GM23338 (cell line): ENCODE measurements around the gene BOK. TPM values are rescaled to one million over a fixed set of nuclear protein-coding genes. Genes with fewer than 3 reads are reported as not detected.

Experiments
- ATAC-seq: fragments of 200-7000 bp; cut with Tn5 transposase; 3 replicates; pipeline ENCODE4 v1.9.1; 2020
- DNase-seq: peaks from one replicate; pipeline ENCODE4 v3.0.0-alpha.2; 2015; ENCODE audit warnings: low spot score
- H2AFZ ChIP-seq: fragments of 200-600 bp; sonication (generic); 2 replicates; pipeline ENCODE4 v1.8.0; 2016; ENCODE audit warnings: antibody characterized with exemption, mild to moderate bottlenecking, moderate library complexity
- H3F3A ChIP-seq: fragments of 200-600 bp; sonication (generic); replicated peaks from 2 replicates; pipeline ENCODE4 v1.8.0; 2017; ENCODE audit warnings: antibody characterized with exemption, mixed run types, low read depth
- H3K27ac ChIP-seq: fragments of 200-600 bp; sonication (generic); 2 replicates; pipeline ENCODE4 v1.6.1; 2016; ENCODE audit warnings: low read depth
- H3K27me3 ChIP-seq: fragments of 200-600 bp; sonication (generic); 2 replicates; pipeline ENCODE4 v1.8.0; 2016; ENCODE audit warnings: mild to moderate bottlenecking, mixed run types, moderate library complexity; ENCODE audit not compliant: insufficient read depth
- H3K36me3 ChIP-seq: fragments of 200-600 bp; sonication (generic); 2 replicates; pipeline ENCODE4 v1.8.0; 2016; ENCODE audit warnings: mild to moderate bottlenecking; ENCODE audit not compliant: insufficient read depth
- H3K4me1 ChIP-seq: fragments of 200-600 bp; sonication (generic); 2 replicates; pipeline ENCODE4 v1.8.0; 2016; ENCODE audit warnings: mild to moderate bottlenecking, moderate library complexity; ENCODE audit not compliant: insufficient read depth
- H3K4me2 ChIP-seq: fragments of 200-600 bp; sonication (generic); 2 replicates; pipeline ENCODE4 v1.7.1; 2017; ENCODE audit warnings: mixed run types
- H3K4me3 ChIP-seq: fragments of 200-600 bp; sonication (generic); 2 replicates; pipeline ENCODE4 v1.6.1; 2016; ENCODE audit warnings: mixed run types
- H3K79me2 ChIP-seq: fragments of 200-600 bp; sonication (generic); replicated peaks from 2 replicates; pipeline ENCODE4 v1.8.0; 2017; ENCODE audit warnings: mild to moderate bottlenecking; ENCODE audit not compliant: insufficient read depth
- H3K9me2 ChIP-seq: fragments of 200-600 bp; sonication (generic); 2 replicates; pipeline ENCODE4 v1.8.0; 2017; ENCODE audit not compliant: insufficient read depth
- H4K20me1 ChIP-seq: fragments of 200-600 bp; sonication (generic); replicated peaks from 2 replicates; pipeline ENCODE4 v1.8.0; 2017; ENCODE audit warnings: mild to moderate bottlenecking; ENCODE audit not compliant: insufficient read depth
- H3K27ac Mint-ChIP-seq: 2 replicates; pipeline ENCODE4 v1.8.0; 2020; ENCODE audit warnings: inconsistent platforms, mild to moderate bottlenecking, moderate library complexity, mixed read lengths
- H3K27me3 Mint-ChIP-seq: 3 replicates; pipeline ENCODE4 v1.8.0; 2022; ENCODE audit warnings: low read depth, mild to moderate bottlenecking, moderate library complexity, mixed read lengths, inconsistent platforms; ENCODE audit not compliant: insufficient read depth, poor library complexity
- H3K36me3 Mint-ChIP-seq: 3 replicates; pipeline ENCODE4 v1.8.0; 2021; ENCODE audit warnings: low read depth, mild to moderate bottlenecking, inconsistent platforms, moderate library complexity, mixed read lengths
- H3K4me1 Mint-ChIP-seq: 3 replicates; pipeline ENCODE4 v1.8.0; 2020; ENCODE audit warnings: mild to moderate bottlenecking, inconsistent platforms, mixed read lengths
- H3K4me3 Mint-ChIP-seq: 3 replicates; pipeline ENCODE4 v1.8.0; 2021; ENCODE audit warnings: moderate library complexity, mild to moderate bottlenecking, inconsistent platforms, mixed read lengths
- H3K9me3 Mint-ChIP-seq: 3 replicates; pipeline ENCODE4 v1.8.0; 2020; ENCODE audit warnings: moderate library complexity, mild to moderate bottlenecking, inconsistent platforms, mixed read lengths
- CREB1 ChIP-seq: fragments of 250-450 bp; sonication (Bioruptor Pico); IDR thresholded peaks from 2 replicates; pipeline ENCODE4 v1.5.0; 2020; ENCODE audit warnings: low read depth, mild to moderate bottlenecking, moderate library complexity
- STAT1 ChIP-seq: IDR thresholded peaks from one replicate; pipeline ENCODE4 v1.6.1; 2016; ENCODE audit warnings: antibody characterized with exemption; ENCODE audit not compliant: unreplicated experiment
- ZNF114 ChIP-seq: fragments of 250-450 bp; sonication (Bioruptor Pico); IDR thresholded peaks from 2 replicates; pipeline ENCODE4 v1.5.0; 2020; ENCODE audit warnings: mild to moderate bottlenecking, moderate library complexity
- polyA plus RNA-seq: library from polyadenylated mRNA; unstranded; fragments of >200 nt; fragmentation: Nextera tagmentation; extraction: Ambion mirVana; gene quantifications from 2 replicates; pipeline ENCODE4 v1.2.1, GENCODE V29; 2016
- total RNA-seq: library from RNA; depleted of rRNA; stranded (reverse); fragments of >200 nt; shearing (Covaris generic); gene quantifications from 2 replicates; pipeline ENCODE4 v1.2.3, GENCODE V29; 2014
- TF ChIP-seq, protein P1 (sequence below): IDR thresholded peaks from 2 replicates; pipeline ENCODE4 v1.6.1; 2016; ENCODE audit warnings: antibody characterized with exemption
- TF ChIP-seq, protein P2 (sequence below): fragments of 250-450 bp; sonication (Bioruptor Pico); IDR thresholded peaks from 2 replicates; pipeline ENCODE4 v1.5.0; 2020; ENCODE audit warnings: mild to moderate bottlenecking, moderate library complexity
- TF ChIP-seq, protein P3 (sequence below): IDR thresholded peaks from one replicate; pipeline ENCODE4 v1.6.1; 2018; ENCODE audit warnings: antibody characterized with exemption; ENCODE audit not compliant: unreplicated experiment

BOK gene
- total and polyA plus RNA-seq, 2 experiments from 2014 or later: 13.5 to 36.7 TPM

DNA sequence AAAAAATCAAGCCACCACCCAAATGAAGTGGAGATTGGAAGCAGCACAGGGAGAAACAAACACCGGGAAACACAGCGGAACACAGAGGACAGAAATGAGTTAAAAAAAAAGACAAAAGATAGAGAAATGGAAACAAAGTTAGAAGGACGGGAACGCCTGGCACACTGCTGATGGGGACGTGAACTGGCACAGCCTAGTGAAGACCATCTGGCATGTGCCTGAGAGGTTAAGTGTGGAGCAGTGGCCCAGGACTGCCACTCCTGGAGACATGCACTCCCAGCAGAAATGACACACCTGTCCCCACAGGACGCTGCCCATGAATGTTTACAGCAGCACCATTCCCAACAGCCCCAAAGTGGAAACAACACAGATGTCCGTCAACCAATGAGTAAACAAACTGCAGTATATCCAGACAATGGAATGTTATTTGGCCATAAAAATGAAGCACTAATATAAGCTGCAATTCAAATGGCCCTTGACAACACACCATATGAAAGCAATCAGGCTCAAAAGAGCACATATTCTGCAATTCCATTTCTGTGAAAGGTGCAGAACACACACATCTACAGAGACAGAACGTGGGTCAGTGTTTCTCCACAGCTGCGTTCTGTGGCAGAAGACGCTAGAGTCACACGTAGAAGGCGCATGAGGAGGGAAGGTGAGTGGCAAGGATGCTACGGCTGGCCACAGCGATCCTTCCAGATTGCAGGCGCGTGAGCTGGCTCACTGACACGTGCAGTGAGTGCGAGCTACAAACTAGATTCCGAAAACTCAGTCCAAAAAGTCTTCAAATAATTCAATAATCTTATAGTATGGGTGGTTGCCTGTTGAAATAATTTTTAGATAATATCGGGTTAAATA is 53.8 kb downstream of the BOK start:
- Histone ChIP-seq H3K9me2 (no peaks in the 10 kb centered on the region), H4K20me1 (no peaks in the 10 kb centered on the region; the same call in 1 of the 2 replicates), H3K27me3 (no peaks in the 10 kb centered on the region), H3K27ac (no peak overlapping the region), H3K4me2 (no peak overlapping the region), H3K4me3 (no peak overlapping the region), H3K4me1 (no peaks in the 10 kb centered on the region), H3K79me2 (peaks cover 63% of the 10 kb centered on the region), H3K36me3 (no peaks in the 10 kb centered on the region), H2AFZ (no peak overlapping the region), H3F3A (0 out of 2 replicates have a peak, but pooled peaks cover 5% of the 10 kb centered on the region)
- H3K4me1 Mint-ChIP-seq: peaks cover 25% of the 10 kb centered on the region
- H3K27me3 Mint-ChIP-seq: peaks cover 9% of the 10 kb centered on the region
- DNase-seq (no peak), ATAC-seq (no peak)
- peak overlapping the region; percentile 18; the same call in 1 of the 2 replicates for H3K27ac Mint-ChIP-seq
- no peak overlapping the region for H3K4me3 Mint-ChIP-seq
- TF ChIP-seq, protein P1, sequence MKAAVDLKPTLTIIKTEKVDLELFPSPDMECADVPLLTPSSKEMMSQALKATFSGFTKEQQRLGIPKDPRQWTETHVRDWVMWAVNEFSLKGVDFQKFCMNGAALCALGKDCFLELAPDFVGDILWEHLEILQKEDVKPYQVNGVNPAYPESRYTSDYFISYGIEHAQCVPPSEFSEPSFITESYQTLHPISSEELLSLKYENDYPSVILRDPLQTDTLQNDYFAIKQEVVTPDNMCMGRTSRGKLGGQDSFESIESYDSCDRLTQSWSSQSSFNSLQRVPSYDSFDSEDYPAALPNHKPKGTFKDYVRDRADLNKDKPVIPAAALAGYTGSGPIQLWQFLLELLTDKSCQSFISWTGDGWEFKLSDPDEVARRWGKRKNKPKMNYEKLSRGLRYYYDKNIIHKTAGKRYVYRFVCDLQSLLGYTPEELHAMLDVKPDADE: no peak
- TF ChIP-seq, protein P2, sequence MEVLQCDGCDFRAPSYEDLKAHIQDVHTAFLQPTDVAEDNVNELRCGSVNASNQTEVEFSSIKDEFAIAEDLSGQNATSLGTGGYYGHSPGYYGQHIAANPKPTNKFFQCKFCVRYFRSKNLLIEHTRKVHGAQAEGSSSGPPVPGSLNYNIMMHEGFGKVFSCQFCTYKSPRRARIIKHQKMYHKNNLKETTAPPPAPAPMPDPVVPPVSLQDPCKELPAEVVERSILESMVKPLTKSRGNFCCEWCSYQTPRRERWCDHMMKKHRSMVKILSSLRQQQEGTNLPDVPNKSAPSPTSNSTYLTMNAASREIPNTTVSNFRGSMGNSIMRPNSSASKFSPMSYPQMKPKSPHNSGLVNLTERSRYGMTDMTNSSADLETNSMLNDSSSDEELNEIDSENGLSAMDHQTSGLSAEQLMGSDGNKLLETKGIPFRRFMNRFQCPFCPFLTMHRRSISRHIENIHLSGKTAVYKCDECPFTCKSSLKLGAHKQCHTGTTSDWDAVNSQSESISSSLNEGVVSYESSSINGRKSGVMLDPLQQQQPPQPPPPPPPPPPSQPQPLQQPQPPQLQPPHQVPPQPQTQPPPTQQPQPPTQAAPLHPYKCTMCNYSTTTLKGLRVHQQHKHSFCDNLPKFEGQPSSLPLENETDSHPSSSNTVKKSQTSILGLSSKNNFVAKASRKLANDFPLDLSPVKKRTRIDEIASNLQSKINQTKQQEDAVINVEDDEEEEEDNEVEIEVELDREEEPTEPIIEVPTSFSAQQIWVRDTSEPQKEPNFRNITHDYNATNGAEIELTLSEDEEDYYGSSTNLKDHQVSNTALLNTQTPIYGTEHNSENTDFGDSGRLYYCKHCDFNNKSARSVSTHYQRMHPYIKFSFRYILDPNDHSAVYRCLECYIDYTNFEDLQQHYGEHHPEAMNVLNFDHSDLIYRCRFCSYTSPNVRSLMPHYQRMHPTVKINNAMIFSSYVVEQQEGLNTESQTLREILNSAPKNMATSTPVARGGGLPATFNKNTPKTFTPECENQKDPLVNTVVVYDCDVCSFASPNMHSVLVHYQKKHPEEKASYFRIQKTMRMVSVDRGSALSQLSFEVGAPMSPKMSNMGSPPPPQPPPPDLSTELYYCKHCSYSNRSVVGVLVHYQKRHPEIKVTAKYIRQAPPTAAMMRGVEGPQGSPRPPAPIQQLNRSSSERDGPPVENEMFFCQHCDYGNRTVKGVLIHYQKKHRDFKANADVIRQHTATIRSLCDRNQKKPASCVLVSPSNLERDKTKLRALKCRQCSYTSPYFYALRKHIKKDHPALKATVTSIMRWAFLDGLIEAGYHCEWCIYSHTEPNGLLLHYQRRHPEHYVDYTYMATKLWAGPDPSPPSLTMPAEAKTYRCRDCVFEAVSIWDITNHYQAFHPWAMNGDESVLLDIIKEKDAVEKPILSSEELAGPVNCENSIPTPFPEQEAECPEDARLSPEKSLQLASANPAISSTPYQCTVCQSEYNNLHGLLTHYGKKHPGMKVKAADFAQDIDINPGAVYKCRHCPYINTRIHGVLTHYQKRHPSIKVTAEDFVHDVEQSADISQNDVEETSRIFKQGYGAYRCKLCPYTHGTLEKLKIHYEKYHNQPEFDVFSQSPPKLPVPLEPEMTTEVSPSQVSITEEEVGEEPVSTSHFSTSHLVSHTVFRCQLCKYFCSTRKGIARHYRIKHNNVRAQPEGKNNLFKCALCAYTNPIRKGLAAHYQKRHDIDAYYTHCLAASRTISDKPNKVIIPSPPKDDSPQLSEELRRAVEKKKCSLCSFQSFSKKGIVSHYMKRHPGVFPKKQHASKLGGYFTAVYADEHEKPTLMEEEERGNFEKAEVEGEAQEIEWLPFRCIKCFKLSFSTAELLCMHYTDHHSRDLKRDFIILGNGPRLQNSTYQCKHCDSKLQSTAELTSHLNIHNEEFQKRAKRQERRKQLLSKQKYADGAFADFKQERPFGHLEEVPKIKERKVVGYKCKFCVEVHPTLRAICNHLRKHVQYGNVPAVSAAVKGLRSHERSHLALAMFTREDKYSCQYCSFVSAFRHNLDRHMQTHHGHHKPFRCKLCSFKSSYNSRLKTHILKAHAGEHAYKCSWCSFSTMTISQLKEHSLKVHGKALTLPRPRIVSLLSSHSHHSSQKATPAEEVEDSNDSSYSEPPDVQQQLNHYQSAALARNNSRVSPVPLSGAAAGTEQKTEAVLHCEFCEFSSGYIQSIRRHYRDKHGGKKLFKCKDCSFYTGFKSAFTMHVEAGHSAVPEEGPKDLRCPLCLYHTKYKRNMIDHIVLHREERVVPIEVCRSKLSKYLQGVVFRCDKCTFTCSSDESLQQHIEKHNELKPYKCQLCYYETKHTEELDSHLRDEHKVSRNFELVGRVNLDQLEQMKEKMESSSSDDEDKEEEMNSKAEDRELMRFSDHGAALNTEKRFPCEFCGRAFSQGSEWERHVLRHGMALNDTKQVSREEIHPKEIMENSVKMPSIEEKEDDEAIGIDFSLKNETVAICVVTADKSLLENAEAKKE (CRISPR knock-in tag): no peak
- no peak for TF ChIP-seq CREB1 (CRISPR knock-in tag)
- TF ChIP-seq STAT1: no peak
- TF ChIP-seq, protein P3, sequence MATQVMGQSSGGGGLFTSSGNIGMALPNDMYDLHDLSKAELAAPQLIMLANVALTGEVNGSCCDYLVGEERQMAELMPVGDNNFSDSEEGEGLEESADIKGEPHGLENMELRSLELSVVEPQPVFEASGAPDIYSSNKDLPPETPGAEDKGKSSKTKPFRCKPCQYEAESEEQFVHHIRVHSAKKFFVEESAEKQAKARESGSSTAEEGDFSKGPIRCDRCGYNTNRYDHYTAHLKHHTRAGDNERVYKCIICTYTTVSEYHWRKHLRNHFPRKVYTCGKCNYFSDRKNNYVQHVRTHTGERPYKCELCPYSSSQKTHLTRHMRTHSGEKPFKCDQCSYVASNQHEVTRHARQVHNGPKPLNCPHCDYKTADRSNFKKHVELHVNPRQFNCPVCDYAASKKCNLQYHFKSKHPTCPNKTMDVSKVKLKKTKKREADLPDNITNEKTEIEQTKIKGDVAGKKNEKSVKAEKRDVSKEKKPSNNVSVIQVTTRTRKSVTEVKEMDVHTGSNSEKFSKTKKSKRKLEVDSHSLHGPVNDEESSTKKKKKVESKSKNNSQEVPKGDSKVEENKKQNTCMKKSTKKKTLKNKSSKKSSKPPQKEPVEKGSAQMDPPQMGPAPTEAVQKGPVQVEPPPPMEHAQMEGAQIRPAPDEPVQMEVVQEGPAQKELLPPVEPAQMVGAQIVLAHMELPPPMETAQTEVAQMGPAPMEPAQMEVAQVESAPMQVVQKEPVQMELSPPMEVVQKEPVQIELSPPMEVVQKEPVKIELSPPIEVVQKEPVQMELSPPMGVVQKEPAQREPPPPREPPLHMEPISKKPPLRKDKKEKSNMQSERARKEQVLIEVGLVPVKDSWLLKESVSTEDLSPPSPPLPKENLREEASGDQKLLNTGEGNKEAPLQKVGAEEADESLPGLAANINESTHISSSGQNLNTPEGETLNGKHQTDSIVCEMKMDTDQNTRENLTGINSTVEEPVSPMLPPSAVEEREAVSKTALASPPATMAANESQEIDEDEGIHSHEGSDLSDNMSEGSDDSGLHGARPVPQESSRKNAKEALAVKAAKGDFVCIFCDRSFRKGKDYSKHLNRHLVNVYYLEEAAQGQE: no peak
- TF ChIP-seq ZNF114 (CRISPR knock-in tag): no peak
- H3K9me3 Mint-ChIP-seq: peaks cover 4% of the 10 kb centered on the region; the same call in 1 of the 3 replicates
- H3K36me3 Mint-ChIP-seq: peaks cover 3% of the 10 kb centered on the region; the same call in 1 of the 3 replicates
